CD4-positive, alpha-beta T cell treated with Interleukin-12 subunit alpha and Interleukin-12 subunit beta, for 1 hour (primary cell): ENCODE measurements around the gene IGSF3.
"Not testable (repeated sequence)": the region's sequence is repeated elsewhere in the genome, so short reads cannot be mapped to it uniquely, and the experiment has no call there.

Source experiments
- DNase-seq: peaks from one replicate; pipeline ENCODE4 v3.0.0-alpha.2; 2020

Gene IGSF3

DNA sequence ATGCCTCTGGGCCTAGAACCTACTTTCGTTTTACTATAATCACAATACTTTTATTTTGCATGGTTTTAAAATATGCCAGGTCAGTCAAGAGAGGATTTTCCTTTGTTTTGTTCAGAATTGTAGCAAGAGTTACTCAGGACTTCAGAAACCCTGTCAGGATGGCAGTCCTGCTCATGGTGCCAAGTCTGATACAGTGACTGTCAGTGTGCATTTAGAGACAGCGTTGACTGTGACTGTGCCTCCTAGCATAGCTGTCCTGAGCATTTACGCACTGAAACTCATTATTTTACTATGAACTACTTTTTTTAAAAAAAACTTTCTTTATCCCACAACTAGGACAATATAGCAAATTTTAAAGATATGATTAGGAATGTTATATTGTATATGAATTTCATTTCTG is 73.6 kb downstream of the IGSF3 start:
- DNase-seq = not testable (repeated sequence)

DNA sequence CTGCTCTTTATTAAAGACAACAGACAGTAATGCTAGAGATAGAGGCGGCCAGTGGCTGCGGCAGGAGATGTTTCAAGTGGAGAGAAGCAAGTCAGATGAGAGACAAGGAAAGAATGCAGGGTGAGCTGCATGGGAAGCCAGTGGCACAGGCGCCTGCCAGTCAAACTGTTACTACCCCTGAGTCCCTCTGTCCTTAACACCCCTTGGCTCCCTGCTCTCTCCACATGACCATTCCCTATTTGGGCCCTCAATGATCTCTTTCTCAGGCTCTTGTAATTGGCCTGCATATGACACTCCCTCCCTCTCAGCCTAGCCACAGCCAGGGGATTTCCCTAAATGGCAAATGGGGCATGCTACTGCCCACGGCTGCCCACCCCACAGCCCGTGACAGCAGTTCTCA is 74.1 kb downstream of the IGSF3 start:
- DNase-seq = not testable (repeated sequence)

DNA sequence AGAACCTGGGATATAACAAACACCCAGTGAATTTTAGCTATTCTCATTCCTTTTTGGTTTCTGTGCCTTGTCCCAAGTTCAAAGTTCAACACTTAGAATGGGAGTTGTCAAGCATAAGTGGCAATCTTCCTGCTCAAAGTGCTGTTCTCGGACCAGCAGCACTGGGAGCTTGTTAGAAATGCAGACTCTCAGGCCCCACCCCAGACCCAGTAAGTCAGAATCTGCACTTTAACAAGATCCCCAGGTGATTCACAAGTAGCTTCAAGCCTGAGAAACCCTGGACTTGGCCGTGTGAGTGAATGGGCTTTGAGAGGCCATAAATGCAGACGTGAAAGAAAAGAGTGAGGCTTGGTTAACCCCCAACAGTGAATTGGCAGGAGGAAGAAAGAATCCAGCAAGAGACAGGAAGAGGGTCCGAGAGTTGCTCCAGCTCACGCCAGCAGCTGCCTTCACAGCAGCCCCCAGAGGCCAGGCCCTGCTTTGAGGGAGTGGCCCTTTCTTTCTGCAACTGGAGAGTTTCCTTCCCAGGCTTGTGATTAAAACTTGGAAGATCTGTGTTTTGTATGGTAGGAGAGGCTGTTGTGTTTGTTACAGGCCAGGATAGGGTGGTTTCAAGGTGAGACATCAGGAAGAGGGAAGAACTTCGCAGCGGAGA is 75.5 kb downstream of the IGSF3 start:
- DNase-seq = not testable (repeated sequence)

DNA sequence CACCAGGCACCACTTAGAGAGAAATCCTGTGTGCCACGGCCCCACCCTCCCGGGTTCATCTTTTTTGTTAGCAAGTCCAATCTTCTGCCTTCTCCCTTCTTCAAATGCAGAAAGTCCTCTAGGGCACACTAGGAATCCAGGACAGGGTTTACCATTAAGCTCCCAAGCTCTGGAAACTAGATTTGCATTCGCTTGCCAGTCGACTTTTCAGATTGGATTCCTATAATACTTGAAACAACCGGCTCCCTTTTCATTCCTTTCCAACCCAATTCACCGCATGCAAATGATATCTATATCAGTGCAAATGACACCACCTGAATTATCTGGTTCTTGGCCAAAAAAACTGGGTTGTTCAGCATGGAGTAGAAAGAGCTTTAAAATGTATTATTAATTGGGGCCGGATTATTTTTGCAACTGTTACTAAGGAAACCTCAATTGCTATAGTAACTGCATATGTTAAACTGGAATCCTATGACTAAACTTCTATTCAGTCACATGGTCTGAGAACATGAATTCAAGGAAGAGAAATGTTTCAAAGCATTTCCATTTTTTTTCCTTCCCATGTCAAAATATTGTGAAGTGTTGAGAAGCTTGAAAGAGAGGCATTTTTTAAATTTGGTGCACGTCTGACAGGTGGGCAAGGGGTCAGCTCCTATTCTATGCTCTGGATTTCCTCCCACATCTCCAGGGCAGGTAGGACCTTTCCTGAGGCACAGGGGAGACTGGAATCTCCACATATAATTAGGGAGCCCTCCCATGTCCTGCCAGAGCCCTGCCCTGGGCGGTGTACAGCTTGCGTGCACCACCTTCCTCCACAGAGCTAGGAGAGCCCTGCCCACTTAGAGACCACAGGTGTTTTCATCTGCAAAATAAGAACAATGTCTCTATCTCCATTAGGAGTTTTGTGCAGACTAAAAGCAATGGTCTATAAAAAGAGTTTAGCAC is 76.3 kb downstream of the IGSF3 start:
- DNase-seq = not testable (repeated sequence)

DNA sequence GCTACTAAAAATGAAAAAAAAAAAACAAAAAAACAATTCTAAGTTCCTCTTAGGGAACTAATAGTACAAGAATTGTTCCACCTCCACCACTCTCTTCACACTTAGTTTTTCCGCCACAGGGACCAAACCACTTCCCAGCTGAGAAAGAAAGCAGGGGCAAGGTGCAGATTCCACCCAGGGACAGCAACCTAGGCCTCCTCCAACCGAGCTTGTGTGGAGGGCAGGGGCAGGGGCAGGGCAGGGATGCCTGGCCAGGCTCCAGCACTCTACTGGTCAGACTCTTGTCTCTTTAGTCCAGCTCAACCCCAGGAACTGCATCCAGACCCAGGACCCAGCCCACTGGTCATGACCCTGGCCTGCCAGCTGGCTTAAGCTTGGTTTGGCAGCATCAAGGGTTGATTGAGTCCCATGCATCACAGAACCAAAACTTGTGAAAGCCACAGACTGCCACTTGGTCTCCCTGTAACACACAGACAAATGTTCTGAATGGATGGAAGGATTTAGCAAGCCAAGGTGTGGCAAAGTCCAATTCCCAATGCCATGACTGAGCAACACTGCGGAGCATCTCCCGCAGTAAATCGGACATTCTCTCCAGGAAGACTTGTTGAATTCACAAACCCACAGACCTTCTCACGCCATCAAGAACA is 77.1 kb downstream of the IGSF3 start:
- not testable (repeated sequence) for DNase-seq

DNA sequence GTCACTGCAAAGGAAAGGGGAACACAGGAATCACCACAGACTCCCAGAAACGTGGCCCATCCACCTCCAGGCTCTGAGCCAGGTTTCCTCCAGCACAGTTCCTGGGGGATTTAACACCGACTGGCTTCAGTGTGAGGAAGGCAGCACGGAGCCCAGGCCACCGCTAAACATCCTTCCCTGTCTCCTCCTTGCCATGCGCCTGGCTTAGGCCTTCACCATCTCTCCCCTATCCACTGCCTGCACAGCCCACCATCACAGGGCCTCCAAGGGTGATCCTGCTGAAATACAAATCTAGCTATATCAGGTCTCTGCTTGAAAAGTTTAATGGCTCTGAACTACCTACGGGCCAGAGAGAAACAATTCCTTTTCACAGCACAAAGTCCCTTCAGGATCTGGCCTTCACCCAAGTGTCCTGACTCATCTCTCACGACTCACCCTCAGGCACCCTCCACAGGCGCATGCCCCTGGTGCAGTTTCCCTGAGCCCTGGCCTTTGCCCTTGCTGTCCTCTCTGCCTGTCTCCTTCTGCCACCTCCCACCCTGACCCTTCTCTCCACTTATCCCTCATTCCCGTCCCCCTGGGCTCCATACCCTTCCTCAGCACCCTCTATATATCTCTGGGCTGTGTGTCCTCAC is 78.3 kb downstream of the IGSF3 start:
- DNase-seq = not testable (repeated sequence)

DNA sequence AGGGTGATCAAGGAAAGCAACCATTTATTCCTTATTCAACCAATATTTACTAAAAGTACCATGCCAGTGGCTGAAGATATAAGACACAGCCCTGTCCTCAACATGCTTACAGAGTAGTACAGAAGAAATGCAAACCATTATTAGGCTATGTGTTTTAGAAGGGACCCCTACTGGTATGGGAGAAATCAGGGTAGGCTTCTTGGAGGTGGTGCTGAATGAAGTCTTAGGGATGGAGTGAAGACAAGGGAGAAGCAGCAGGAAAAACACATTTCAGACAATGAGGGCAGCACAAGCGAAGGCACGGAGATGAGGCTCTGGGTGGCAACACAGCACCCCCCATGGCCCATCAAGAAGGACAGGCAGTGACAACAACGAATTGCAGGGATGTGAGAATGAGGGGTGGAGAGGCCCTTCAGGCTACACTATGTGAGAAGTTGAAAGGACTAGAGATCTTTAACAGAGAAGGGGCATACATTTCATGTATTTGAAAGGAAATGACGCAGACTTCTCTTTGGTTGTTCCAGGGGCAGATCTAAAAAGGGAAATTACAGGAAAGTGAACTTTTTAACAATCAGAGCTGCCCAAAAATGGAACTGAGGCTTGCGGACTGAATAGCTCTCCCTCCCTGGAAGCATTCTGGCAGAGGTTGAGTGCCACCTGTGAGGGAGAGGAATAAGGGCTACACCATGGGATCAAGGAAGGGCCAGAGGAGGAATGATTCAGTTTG is 79.9 kb downstream of the IGSF3 start:
- DNase-seq = no peak

DNA sequence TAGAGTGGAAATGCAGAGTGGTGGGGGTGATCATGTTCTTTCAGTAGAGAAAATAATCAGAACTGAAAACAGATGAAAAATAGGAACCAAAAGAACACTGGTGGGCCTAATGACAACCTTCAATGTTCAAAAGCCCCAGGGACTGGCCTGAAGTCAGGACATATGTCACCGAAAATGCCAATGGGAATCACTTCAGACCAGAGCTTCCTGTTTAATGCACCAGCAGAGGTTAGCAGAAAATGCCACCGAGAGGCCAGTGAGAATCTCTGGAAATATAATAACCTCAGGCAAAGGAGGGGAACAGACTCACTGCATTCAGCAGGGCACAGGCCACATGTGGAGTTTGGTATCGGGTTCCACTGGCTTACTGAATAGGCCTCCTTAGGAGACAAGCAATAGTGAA is 80.8 kb downstream of the IGSF3 start:
- no peak for DNase-seq

DNA sequence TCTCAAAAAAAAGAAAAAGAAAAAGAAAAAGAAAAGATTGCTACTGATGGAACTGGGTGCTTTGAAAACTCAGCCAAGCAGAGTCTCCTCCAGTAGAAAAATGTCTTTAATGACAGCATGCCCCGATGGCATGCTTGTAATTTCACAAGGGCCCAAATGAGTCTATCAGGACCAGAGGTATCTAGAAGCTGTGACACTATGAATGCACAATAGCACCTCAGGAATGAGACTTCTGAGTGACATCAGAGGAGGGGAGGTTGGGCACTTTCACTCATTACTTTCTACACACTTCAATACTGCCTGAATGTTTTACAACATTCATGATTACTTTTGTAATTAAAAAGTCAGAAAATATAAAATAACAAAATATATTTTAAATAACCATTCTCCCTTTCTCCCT is 81.6 kb downstream of the IGSF3 start:
- DNase-seq = no peak

DNA sequence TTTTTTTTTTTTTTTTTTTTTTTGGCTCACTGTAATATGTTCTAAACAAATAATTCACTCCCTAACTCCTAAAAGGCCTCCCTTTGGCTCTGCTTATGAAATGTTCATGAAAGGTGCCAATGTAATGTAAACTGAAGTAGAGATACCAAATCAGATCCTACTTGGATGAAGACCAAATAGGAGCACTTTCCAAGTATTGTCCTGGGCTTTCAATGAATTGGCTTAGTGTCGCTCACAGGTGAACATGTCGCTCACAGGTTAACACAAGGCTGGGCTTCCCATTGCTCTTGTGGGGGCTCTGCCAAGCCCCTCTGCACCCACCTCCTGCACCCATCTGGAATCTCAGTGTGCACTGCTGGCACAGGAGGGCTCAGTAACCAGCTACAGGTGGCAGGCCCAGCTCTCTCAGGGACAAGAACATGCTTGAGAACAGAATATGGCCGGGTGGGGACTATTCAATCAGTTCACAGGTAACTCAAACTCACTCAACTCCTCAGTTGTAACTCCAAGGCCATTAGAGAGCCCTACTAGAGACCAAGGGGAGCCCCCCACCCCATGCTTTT is 86.1 kb downstream of the IGSF3 start:
- DNase-seq = no peak

DNA sequence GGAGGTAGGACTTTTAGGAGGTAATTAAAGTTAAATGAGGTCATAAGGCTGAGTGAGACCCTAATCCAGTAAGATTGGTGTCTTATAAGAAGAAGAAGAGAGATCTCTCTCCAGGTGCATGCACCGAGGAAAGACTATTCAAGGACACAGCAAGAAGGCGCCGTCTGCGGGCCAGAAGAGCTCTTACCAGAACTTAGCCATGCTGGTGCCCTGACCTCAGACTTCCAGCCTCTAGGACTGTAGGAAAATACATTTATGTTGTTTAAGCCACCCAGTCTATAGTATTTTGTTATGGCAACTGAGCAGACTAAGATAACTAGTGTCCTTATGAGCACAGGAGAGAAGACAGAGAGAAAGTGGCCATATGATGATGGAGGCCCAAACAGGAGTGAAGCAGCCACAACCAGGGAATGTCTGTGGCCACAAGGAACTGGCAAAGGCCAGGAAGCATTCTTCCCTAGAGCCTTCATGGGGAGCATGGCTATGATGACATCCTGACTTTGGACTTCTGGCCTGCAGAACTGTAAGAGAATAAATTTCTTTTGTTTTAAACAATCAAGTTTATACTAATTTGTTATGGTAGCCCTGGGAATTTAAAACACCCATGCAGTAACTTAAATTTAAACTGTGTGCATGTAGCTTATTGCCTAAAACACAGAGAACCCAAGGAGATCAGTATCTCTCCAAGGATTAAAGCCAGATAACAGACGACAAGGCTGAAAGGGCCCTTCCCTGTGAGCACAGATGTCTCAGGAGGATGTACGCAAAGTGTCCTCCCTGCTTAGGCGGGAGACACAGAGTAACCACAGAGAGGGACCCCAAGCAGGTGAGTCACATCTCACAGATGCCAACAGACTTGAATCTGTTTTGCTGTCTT is 86.8 kb downstream of the IGSF3 start:
- DNase-seq = no peak

DNA sequence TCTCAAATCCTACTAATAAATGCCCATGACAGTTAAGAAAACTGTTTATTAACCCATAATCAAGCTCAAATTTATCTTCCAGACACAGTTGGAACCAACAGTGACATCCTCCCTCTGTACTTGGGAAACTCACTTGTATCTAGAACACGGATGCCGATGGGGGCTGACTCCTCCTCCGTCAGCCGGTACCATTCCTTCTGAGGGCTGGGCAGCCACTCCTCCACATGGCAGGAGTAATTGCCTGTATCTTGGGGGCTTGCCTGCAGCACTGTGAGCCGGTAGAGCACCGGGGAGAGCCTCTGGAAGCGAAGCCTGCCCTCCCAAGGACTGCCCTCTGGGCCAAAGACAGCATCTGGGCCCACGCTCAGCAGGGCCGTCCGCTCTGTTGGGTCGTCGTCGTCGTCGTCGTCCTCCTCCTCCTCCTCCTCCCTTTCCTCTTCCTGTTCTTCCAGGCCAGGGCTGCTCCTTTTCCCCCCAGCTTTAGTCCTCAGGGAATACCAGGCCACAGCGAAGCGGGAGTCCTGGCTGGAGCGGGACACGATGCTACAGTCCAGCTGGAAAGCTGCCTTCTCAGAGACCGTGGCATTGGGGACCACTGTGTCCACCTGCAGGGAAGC is 88.2 kb downstream of the IGSF3 start:
- no peak for DNase-seq

DNA sequence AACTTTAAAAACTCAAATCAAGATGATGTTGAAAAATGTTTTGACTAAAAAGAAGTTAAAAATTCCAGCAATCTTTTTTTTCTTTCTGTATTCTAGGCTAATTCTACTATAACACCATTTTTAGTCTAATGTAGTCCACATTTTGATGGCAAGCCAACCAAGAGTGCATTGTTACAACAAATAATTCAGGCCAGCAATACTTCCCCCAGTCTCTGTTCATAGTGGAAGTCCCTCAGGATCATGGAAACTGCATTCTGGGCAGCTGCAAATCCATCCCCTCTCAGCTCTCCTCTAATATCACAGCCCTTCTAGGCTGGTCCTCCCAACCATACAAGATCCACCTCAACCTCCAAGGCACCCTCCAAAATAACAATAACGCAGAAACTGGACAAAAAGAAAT is 89.0 kb downstream of the IGSF3 start:
- no peak for DNase-seq

DNA sequence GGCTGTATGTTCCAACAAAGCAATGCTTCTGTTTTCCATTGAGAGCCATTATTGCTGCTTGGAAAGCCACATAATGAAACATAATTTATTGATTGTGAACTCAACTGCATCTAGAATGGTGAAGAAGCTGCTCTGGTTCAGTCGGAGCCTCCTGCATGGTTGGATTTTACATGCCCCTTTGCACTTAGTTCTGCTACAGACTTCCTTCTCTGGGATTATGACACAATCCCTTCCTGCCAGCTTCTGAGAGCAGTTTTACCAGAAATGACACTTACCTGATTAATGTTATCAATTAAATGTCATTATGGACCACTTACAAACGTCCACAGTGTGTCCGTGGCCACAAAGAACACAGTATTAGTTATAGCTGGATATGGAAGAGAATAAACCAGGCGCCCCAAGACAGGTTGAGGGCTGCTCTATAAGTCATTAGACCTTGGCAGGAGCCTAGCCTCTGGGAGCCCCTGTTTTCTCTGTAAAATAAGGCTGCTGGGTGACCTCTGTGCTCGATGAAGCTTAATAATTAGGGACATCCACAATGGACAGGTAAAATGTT is 89.7 kb downstream of the IGSF3 start:
- no peak for DNase-seq

DNA sequence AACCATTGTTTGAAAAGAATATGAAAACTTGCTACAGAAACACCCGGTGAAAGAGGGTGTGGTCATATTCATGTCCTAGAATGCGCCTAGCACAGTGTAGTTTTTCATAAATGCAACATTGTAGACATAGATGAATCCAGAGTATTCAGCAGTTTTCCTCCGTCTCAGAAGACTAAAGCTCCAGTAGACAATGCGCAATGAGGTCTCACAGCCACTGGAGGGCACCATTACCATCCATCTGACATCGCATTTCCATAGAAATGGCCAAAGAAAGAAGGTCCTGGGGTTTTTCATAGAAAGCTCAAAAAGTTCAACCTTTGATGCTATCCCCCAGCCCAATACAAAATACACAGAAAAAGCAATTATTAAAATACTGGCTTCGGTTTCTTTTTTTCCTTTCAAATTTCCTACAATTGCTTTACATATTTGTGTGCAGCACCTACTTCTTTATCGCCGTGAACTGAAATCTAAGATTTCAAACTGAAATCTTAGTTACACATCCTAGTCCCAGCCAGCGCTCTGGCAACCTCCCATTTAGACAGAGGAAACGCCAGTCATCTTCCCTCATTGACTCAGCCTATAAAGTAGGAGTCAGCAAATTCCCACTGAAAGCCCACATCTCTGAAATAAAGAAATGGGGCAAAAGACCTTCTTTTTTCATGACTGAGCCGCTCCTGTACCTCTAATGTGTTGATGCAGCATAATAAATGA is 92.8 kb downstream of the IGSF3 start:
- DNase-seq = peak; percentile 67

DNA sequence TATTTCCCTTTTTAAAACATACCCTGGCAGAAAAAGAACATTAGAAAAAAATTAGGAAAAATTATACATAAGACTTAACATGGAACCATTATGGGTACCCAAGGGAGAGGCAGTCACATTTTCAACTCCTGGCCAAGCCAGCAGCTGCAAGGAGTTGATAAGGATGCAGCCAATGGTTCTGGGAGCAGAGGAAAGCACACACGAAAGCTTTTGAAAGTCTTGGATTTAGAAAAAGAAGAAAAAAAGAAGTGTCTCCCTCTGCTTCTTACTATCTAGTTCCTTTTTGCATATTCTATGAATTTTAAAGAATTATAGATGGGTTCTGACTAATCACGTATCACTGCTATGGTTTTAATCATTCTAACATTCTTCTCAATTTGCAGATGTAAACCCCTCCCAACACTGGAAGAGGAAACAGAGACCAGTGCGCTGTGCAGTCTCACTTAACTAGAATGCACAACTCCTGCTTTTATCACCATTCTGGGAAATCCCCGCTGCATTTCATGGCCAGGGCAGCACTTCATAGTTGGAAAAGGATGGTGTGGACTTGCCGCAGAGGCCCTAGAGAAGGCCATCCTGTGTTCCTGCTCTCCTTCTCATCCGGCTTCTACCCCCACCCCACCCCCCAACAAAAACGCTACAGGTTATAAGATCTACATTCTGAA is 94.0 kb downstream of the IGSF3 start:
- DNase-seq = no peak

DNA sequence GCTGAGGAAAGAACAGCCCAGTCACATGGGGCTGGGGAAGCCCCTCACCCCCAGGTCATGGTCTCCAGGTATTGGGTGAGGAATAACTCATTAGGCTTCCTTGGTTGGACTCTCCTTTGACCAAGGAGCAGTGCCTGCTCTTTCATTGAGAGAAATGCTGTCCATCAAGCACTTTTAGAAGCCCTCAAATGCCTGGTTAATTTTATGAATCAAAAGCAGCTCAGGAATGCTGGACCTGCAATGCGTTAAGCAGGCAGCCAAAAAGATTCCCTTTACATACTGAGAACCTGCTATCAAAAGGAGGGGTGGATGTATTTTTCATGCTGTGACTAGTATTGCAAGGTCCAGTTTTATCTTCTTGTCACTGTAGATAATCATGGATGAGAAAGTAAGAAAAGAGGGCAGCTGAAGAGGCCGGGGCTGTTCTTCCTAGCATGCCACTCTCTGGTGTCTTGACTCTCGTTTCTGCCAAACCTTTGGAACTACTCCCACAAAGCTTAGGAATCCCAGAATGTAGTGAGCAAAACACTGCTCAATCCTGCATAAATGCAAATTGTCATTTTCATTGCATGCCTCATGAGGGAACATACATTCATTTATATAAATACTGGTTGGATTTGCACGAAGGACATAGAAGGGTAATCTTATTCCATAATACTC is 94.6 kb downstream of the IGSF3 start:
- DNase-seq = no peak

DNA sequence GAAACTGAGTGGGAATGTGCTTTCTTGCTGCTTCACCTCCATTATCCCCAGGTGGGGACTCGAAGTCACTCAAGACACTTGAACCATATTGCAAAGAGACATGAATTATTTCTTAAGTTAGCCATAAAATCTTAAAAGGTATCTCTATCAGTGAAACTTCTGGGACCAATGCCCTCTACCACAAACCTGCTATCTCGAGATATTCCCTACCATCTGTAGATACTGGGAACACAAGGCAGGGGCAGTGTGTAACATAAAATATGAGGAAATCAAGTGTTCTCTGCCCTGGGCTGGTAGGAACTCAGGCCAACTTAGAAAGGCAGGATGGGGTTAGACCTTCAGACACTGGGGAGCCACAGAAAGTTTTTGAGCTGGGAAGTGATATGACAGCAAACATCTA is 95.4 kb downstream of the IGSF3 start:
- DNase-seq = no peak
